CD4-positive, alpha-beta T cell treated with Interleukin-6 for 4 hours (primary cell): ENCODE measurements around the gene ATP8B3.

ENCODE experiments used
- DNase-seq: peaks from one replicate; pipeline ENCODE4 v3.0.0-alpha.2; 2020; ENCODE audit warnings: mixed read lengths

Gene ATP8B3

DNA sequence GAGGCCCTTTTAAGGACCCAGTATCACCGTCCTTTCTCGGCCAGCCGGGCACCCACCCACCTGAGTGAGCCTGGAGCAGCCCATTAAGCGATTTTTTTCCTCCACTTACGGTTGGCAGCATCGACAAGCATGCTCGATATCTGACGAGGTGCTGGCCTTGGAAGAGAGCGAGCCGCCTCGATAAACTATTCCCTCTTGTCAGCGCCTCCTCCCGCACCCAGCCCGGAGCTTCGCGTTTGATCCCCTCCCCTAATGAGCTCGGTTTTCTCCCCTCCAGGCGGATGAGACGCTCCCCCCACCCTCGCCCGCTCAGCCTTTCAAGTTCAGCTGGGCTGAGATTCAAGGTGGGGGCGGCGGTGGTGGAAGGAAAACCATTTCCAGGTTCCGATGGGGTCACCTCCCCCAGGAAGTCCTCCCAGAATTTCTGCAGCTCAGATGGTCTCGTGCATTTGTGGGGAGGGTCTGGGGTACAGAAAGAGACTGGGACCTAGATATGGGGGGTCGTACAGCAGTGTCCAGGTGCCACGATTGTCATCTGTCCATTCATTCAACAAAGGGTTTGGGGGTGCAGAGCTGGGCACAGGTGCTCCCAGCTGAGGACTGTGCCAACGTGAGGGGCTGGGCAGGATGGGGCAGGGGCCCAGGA, 77.6 kb downstream of the ATP8B3 start:
- DNase-seq = no peak
